HepG2 (cell line): ENCODE results near the gene MAN2A2. TPM values are rescaled to one million over a fixed set of nuclear protein-coding genes. Genes with fewer than 3 reads are reported as not detected.

Experiments
- CBFB ChIP-seq: sonication (generic); formaldehyde crosslinking; IDR thresholded peaks from 2 replicates; pipeline ENCODE4 v1.4.0; 2020; ENCODE audit warnings: missing genetic modification reagents
- CSRNP1 ChIP-seq: sonication (generic); formaldehyde crosslinking; IDR thresholded peaks from 2 replicates; pipeline ENCODE4 v1.8.1; 2023; ENCODE audit warnings: mild to moderate bottlenecking, missing genetic modification reagents
- GPN1 ChIP-seq: sonication (generic); formaldehyde crosslinking; IDR thresholded peaks from 2 replicates; pipeline ENCODE4 v1.5.1; 2020; ENCODE audit warnings: missing genetic modification reagents, borderline replicate concordance
- MBD4 ChIP-seq: IDR thresholded peaks from 2 replicates; pipeline ENCODE4 v1.6.1; 2012; ENCODE audit warnings: low read length, inconsistent platforms, borderline replicate concordance
- MED1 ChIP-seq: sonication (generic); formaldehyde crosslinking; IDR thresholded peaks from 2 replicates; pipeline ENCODE4 v1.4.0; 2020; ENCODE audit warnings: missing genetic modification reagents
- MXD4 ChIP-seq: IDR thresholded peaks from 2 replicates; pipeline ENCODE4 v1.6.1; 2016; ENCODE audit warnings: mild to moderate bottlenecking, missing biosample characterization, missing genetic modification reagents
- NAIF1 ChIP-seq: sonication (generic); formaldehyde crosslinking; IDR thresholded peaks from 2 replicates; pipeline ENCODE4 v1.5.0; 2020; ENCODE audit warnings: mild to moderate bottlenecking, missing genetic modification reagents, borderline replicate concordance
- PAXIP1 ChIP-seq: sonication (generic); formaldehyde crosslinking; conservative IDR thresholded peaks from 2 replicates; pipeline ENCODE4 v1.4.0; 2020; ENCODE audit warnings: mild to moderate bottlenecking, missing genetic modification reagents, moderate library complexity
- SP4 ChIP-seq: sonication (generic); formaldehyde crosslinking; IDR thresholded peaks from 2 replicates; pipeline ENCODE4 v1.8.1; 2023; ENCODE audit warnings: mild to moderate bottlenecking, missing genetic modification reagents
- TCF12 ChIP-seq, 2 experiments: fragments of 450-650 bp in 1 of 2; sonication (generic) in 1 of 2; formaldehyde crosslinking in 1 of 2; IDR thresholded peaks; 2 replicates each; pipeline versions ENCODE4 v1.6.1 to v1.8.0; 2017 to 2022; ENCODE audit warnings: antibody characterized with exemption in 1 of 2, mild to moderate bottlenecking in 1 of 2, missing genetic modification reagents in 1 of 2, moderate library complexity in 1 of 2
- TFDP1 ChIP-seq: IDR thresholded peaks from 2 replicates; pipeline ENCODE4 v1.6.1; 2016; ENCODE audit warnings: missing compliant biosample characterization, missing genetic modification reagents, borderline replicate concordance
- XRCC5 ChIP-seq: fragments of 200-400 bp; formaldehyde crosslinking; optimal IDR thresholded peaks from 2 replicates; pipeline ENCODE3; 2017; ENCODE audit warnings: mild to moderate bottlenecking, low read length
- ZBTB44 ChIP-seq: sonication (generic); formaldehyde crosslinking; IDR thresholded peaks from 2 replicates; pipeline ENCODE4 v1.4.0; 2020; ENCODE audit warnings: missing genetic modification reagents
- ZMAT5 ChIP-seq: sonication (generic); formaldehyde crosslinking; IDR thresholded peaks from 2 replicates; pipeline ENCODE4 v1.5.0; 2020; ENCODE audit warnings: mild to moderate bottlenecking, low read depth, missing genetic modification reagents, borderline replicate concordance
- ZNF232 ChIP-seq: sonication (generic); formaldehyde crosslinking; IDR thresholded peaks from 2 replicates; pipeline ENCODE4 v1.4.0; 2020; ENCODE audit warnings: missing genetic modification reagents, borderline replicate concordance
- ZNF280B ChIP-seq: sonication (generic); formaldehyde crosslinking; IDR thresholded peaks from 2 replicates; pipeline ENCODE4 v1.5.0; 2020; ENCODE audit warnings: missing genetic modification reagents, mild to moderate bottlenecking, borderline replicate concordance
- ZNF569 ChIP-seq: sonication (generic); formaldehyde crosslinking; IDR thresholded peaks from 2 replicates; pipeline ENCODE4 v1.5.0; 2020; ENCODE audit warnings: mild to moderate bottlenecking, missing genetic modification reagents, moderate library complexity, borderline replicate concordance
- polyA plus RNA-seq, 8 experiments: library from polyadenylated mRNA; depleted of rRNA in 3 of 8; stranded (reverse) in 7 of 8; unstranded in 1 of 8; fragments of >200 nt; fragmentation: Illumina TruSeq in 4 of 8; extraction: Trizol in 4 of 8; gene quantifications; 2 replicates each; pipeline versions ENCODE4 v1.2.1 to v1.2.3, GENCODE V29; 2011 to 2016; ENCODE audit warnings: low read depth in 4 of 8, missing spikeins in 1 of 8, mixed read lengths in 1 of 8; ENCODE audit not compliant: insufficient read depth in 1 of 8
- total RNA-seq, 5 experiments: library from RNA; depleted of rRNA; stranded (reverse); fragments of >200 nt; fragmentation: Illumina TruSeq; extraction: Trizol; gene quantifications; 2 replicates each; pipeline ENCODE4 v1.2.3, GENCODE V29; 2016; ENCODE audit warnings: low read depth in 1 of 5

Gene MAN2A2
- total and polyA plus RNA-seq, 2 of the 13 experiments (the other 11 are each of a cell fraction or from before 2014, with no cell fraction given): 17.5 to 51.5 TPM

- TF ChIP-seq PAXIP1 (CRISPR knock-in tag) (no peak), MED1 (CRISPR knock-in tag) (no peak), MBD4 (no peak), MXD4 (no peak), ZNF569 (no peak), XRCC5 (no peak), TCF12 (IDR thresholded peaks at IDR 0.05) (no peak), TCF12 (CRISPR knock-in tag; IDR thresholded peaks at IDR 0.05) (peak; percentile 58; the same call in 1 of the 2 replicates), NAIF1 (CRISPR knock-in tag) (peak; percentile 46; the same call in 1 of the 2 replicates), ZNF232 (CRISPR knock-in tag) (0 out of 2 replicates have a peak, but pooled peaks have one; percentile 11), ZNF280B (CRISPR knock-in tag) (peak; percentile 77; the same call in 1 of the 2 replicates), SP4 (CRISPR knock-in tag) (peak; percentile 36; the same call in 1 of the 2 replicates), ZMAT5 (CRISPR knock-in tag) (no peak), CSRNP1 (CRISPR knock-in tag) (0 out of 2 replicates have a peak, but pooled peaks have one; percentile 40), CBFB (CRISPR knock-in tag) (no peak), GPN1 (CRISPR knock-in tag) (no peak), TFDP1 (CRISPR knock-in tag) (no peak), ZBTB44 (CRISPR knock-in tag) (0 out of 2 replicates have a peak, but pooled peaks have one; percentile 60)
These were observed at the start of gene MAN2A2 (continued) for GRCh38 chr15:90902840-90903732.
